Measurements from ENCODE around the gene LAMC3. TPM values are rescaled to one million over a fixed set of nuclear protein-coding genes. Genes with fewer than 3 reads are reported as not detected.

The LAMC3 gene
- total and polyA plus RNA-seq, 2 experiments from 2014 or later = not detected

GRCh38 chr9:130981002-130981755 lies 27.8 kb upstream of the LAMC3 start:
- 65 to 66% methylated on average over 10 of the region's 10 CpGs for WGBS, 2 experiments (ENCODE audit: low coverage in 1 of 2, low lambda C conversion rate in 2 of 2, missing lambda C conversion rate in 2 of 2)
- H3K79me2 ChIP-seq (ENCODE audit: insufficient read depth) = no peaks in the 10 kb centered on the region
- H3K9ac ChIP-seq = no peak overlapping the region
- H3K4me2 ChIP-seq (ENCODE audit: unreplicated experiment) = no peak overlapping the region
- H3K27me3 ChIP-seq (replicated peaks; ENCODE audit: insufficient read depth) = peaks cover 15% of the 10 kb centered on the region; the same call in 1 of the 2 replicates
- H2AFZ ChIP-seq = no peak overlapping the region
- H4K20me1 ChIP-seq (ENCODE audit: insufficient read depth) = no peaks in the 10 kb centered on the region
- no peaks in the 10 kb centered on the region for H3K36me3 ChIP-seq (ENCODE audit: low read depth)
- no peaks in the 10 kb centered on the region for H3F3A ChIP-seq (ENCODE audit: insufficient read depth)
- H3K4me1 ChIP-seq (ENCODE audit: insufficient read depth) = no peaks in the 10 kb centered on the region
- no peak for DNase-seq
- H3K4me3 ChIP-seq = no peak overlapping the region
- no peaks in the 10 kb centered on the region for H3K9me2 ChIP-seq (ENCODE audit: insufficient read depth)
- no peaks in the 10 kb centered on the region for H3K9me3 ChIP-seq (ENCODE audit: low read depth)
- no peak for TF ChIP-seq EZH2phosphoT487 (IDR thresholded peaks at IDR 0.05; ENCODE audit: insufficient read depth, low read depth)
- no peak for TF ChIP-seq EZH2 (IDR thresholded peaks at IDR 0.05; ENCODE audit: insufficient read depth, poor library complexity, severe bottlenecking)
- in situ Hi-C loops (cut with MboI) = no loop called here
- no peak overlapping the region for H3K27ac ChIP-seq

GRCh38 chr9:130981756-130982137 lies 27.2 kb upstream of the LAMC3 start:
- in situ Hi-C loops (cut with MboI) = no loop called here
- H2AFZ ChIP-seq = no peak overlapping the region
- no peak overlapping the region for H3K4me3 ChIP-seq
- no peaks in the 10 kb centered on the region for H3K9me3 ChIP-seq (ENCODE audit: low read depth)
- H3F3A ChIP-seq (ENCODE audit: insufficient read depth) = no peaks in the 10 kb centered on the region
- no peaks in the 10 kb centered on the region for H3K4me1 ChIP-seq (ENCODE audit: insufficient read depth)
- no peak for TF ChIP-seq EZH2 (IDR thresholded peaks at IDR 0.05; ENCODE audit: insufficient read depth, poor library complexity, severe bottlenecking)
- TF ChIP-seq EZH2phosphoT487 (IDR thresholded peaks at IDR 0.05; ENCODE audit: insufficient read depth, low read depth) = no peak
- no peak overlapping the region for H3K9ac ChIP-seq
- H3K79me2 ChIP-seq (ENCODE audit: insufficient read depth) = no peaks in the 10 kb centered on the region
- H4K20me1 ChIP-seq (ENCODE audit: insufficient read depth) = no peaks in the 10 kb centered on the region
- no peak overlapping the region for H3K4me2 ChIP-seq (ENCODE audit: unreplicated experiment)
- H3K36me3 ChIP-seq (ENCODE audit: low read depth) = no peaks in the 10 kb centered on the region
- H3K27ac ChIP-seq = no peak overlapping the region
- peaks cover 15% of the 10 kb centered on the region; the same call in 1 of the 2 replicates for H3K27me3 ChIP-seq (replicated peaks; ENCODE audit: insufficient read depth)
- 68 to 74% methylated on average over 12 to 14 of the region's 14 CpGs for WGBS, 2 experiments (ENCODE audit: low coverage in 1 of 2, low lambda C conversion rate in 2 of 2, missing lambda C conversion rate in 2 of 2)
- no peak for DNase-seq
- no peaks in the 10 kb centered on the region for H3K9me2 ChIP-seq (ENCODE audit: insufficient read depth)

- no peak overlapping the region for H3K27ac ChIP-seq
- in situ Hi-C loops (cut with MboI) = no loop called here
- no peaks in the 10 kb centered on the region for H4K20me1 ChIP-seq (ENCODE audit: insufficient read depth)
- peaks cover 19% of the 10 kb centered on the region for H3K27me3 ChIP-seq (replicated peaks; ENCODE audit: insufficient read depth)
- DNase-seq = no peak
- no peak overlapping the region for H3K9ac ChIP-seq
- H3K9me2 ChIP-seq (ENCODE audit: insufficient read depth) = no peaks in the 10 kb centered on the region
- H2AFZ ChIP-seq = no peak overlapping the region
- no peak overlapping the region for H3K4me2 ChIP-seq (ENCODE audit: unreplicated experiment)
- H3K4me1 ChIP-seq (ENCODE audit: insufficient read depth) = no peaks in the 10 kb centered on the region
- WGBS, 2 experiments (ENCODE audit: low coverage in 1 of 2, low lambda C conversion rate in 2 of 2, missing lambda C conversion rate in 2 of 2) = 85 to 86% methylated on average over 25 of the region's 25 CpGs
- no peak overlapping the region for H3K4me3 ChIP-seq
- H3K36me3 ChIP-seq (ENCODE audit: low read depth) = no peaks in the 10 kb centered on the region
- TF ChIP-seq EZH2 (IDR thresholded peaks at IDR 0.05; ENCODE audit: insufficient read depth, poor library complexity, severe bottlenecking) (no peak), EZH2phosphoT487 (IDR thresholded peaks at IDR 0.05; ENCODE audit: insufficient read depth, low read depth) (no peak)
- no peaks in the 10 kb centered on the region for H3F3A ChIP-seq (ENCODE audit: insufficient read depth)
- H3K9me3 ChIP-seq (ENCODE audit: low read depth) = no peaks in the 10 kb centered on the region
- H3K79me2 ChIP-seq (ENCODE audit: insufficient read depth) = no peaks in the 10 kb centered on the region
Observed at GRCh38 chr9:130982636-130983358, 26.2 kb upstream of the LAMC3 start.

- Histone ChIP-seq H3K4me1 (ENCODE audit: insufficient read depth) (no peaks in the 10 kb centered on the region), H3K36me3 (ENCODE audit: low read depth) (no peaks in the 10 kb centered on the region), H3K4me2 (ENCODE audit: unreplicated experiment) (no peak overlapping the region), H4K20me1 (ENCODE audit: insufficient read depth) (no peaks in the 10 kb centered on the region), H3K27ac (no peak overlapping the region), H3K9me2 (ENCODE audit: insufficient read depth) (no peaks in the 10 kb centered on the region), H2AFZ (no peak overlapping the region), H3F3A (ENCODE audit: insufficient read depth) (no peaks in the 10 kb centered on the region), H3K9ac (no peak overlapping the region), H3K9me3 (ENCODE audit: low read depth) (no peaks in the 10 kb centered on the region), H3K4me3 (no peak overlapping the region), H3K27me3 (replicated peaks; ENCODE audit: insufficient read depth) (peaks cover 19% of the 10 kb centered on the region), H3K79me2 (ENCODE audit: insufficient read depth) (no peaks in the 10 kb centered on the region)
- in situ Hi-C loops (cut with MboI) = no loop called here
- TF ChIP-seq EZH2phosphoT487 (IDR thresholded peaks at IDR 0.05; ENCODE audit: insufficient read depth, low read depth) (no peak), EZH2 (IDR thresholded peaks at IDR 0.05; ENCODE audit: insufficient read depth, poor library complexity, severe bottlenecking) (no peak)
- 77 to 86% methylated on average over 4 to 6 of the region's 6 CpGs for WGBS, 2 experiments (ENCODE audit: low coverage in 1 of 2, low lambda C conversion rate in 2 of 2, missing lambda C conversion rate in 2 of 2)
- DNase-seq = no peak
Observed at GRCh38 chr9:130983359-130983670, 25.7 kb upstream of the LAMC3 start.
